GM12878 (cell line): ENCODE results near the gene MSLN. TPM values are rescaled to one million over a fixed set of nuclear protein-coding genes. Genes with fewer than 3 reads are reported as not detected.
A peak's percentile ranks its signal among the peaks of the same experiment; 100 is the strongest.

Experiments
- ATAC-seq: fragments of 200-7000 bp; cut with Tn5 transposase; 3 replicates; pipeline ENCODE4 v1.9.1; 2020; ENCODE audit warnings: mild to moderate bottlenecking, moderate library complexity
- BruUV-seq: library from RNA; stranded (reverse); fragments of 400-500 nt; replicated peaks from 2 replicates; lab custom pipeline; 2021; lab: Mats Ljungman, UMichigan
- CTCF ChIA-PET: fragments of 300-600 bp; sonication (Branson Sonifier 250); formaldehyde crosslinking; extraction: SDS; loops from one replicate; lab custom pipeline; 2021; ENCODE audit warnings: inconsistent platforms; lab: Yijun Ruan, JAX
- POLR2A ChIA-PET: fragments of 350-600 bp; formaldehyde crosslinking; extraction: SDS; loops from one replicate; lab custom pipeline; 2021; ENCODE audit warnings: inconsistent platforms; lab: Charles Lee
- RAD21 ChIA-PET: fragments of 300-600 bp; sonication (Branson Sonifier 250); formaldehyde crosslinking; loops from one replicate; lab custom pipeline; 2023; ENCODE audit warnings: antibody characterized with exemption; ENCODE audit not compliant: unreplicated experiment; lab: Charles Lee
- SMC1A ChIA-PET: fragments of 300-600 bp; sonication (Branson Sonifier 250); formaldehyde crosslinking; loops from one replicate; lab custom pipeline; 2023; ENCODE audit not compliant: unreplicated experiment, uncharacterized antibody; lab: Charles Lee
- DNase-seq: peaks from one replicate; pipeline ENCODE4 v3.0.0-alpha.2; 2011; ENCODE audit warnings: low read depth, low spot score
- FAIRE-seq: peaks from 3 replicates; lab custom pipeline; 2011; peaks lifted over from hg19 to GRCh38; lab: Jason Lieb, UNC
- H2AFZ ChIP-seq: 2 replicates; pipeline ENCODE4 v1.6.0; 2011; ENCODE audit warnings: low read depth, low read length, control low read depth; ENCODE audit not compliant: control insufficient read depth
- H3K27ac ChIP-seq: 2 replicates; pipeline ENCODE4 v1.5.1; 2011; ENCODE audit warnings: control low read depth; ENCODE audit not compliant: control insufficient read depth, insufficient read depth
- H3K27me3 ChIP-seq, 2 experiments: replicated peaks in 1 of 2; 2 replicates each; pipeline versions ENCODE4 v1.6.0 to v1.6.1; 2011; ENCODE audit warnings: low read length in 1 of 2; ENCODE audit not compliant: control insufficient read depth in 2 of 2, insufficient read depth in 2 of 2
- H3K36me3 ChIP-seq, 2 experiments: 2 replicates each; pipeline ENCODE4 v1.5.1; 2011; ENCODE audit warnings: low read length in 1 of 2; ENCODE audit not compliant: control insufficient read depth in 2 of 2, insufficient read depth in 2 of 2
- H3K4me1 ChIP-seq: 2 replicates; pipeline ENCODE4 v1.6.1; 2011; ENCODE audit warnings: mild to moderate bottlenecking, low read length, moderate library complexity, mixed read lengths; ENCODE audit not compliant: control insufficient read depth, insufficient read depth
- H3K4me2 ChIP-seq: 2 replicates; pipeline ENCODE4 v1.6.0; 2011; ENCODE audit warnings: control low read depth; ENCODE audit not compliant: control insufficient read depth, insufficient read depth
- H3K4me3 ChIP-seq: fragments of 200-600 bp; sonication (generic); 2 replicates; pipeline ENCODE4 v1.5.1; 2016
- H3K79me2 ChIP-seq: 2 replicates; pipeline ENCODE4 v1.6.0; 2011; ENCODE audit warnings: low read length; ENCODE audit not compliant: control insufficient read depth, insufficient read depth
- H3K9ac ChIP-seq: 2 replicates; pipeline ENCODE4 v1.8.0; 2011; ENCODE audit warnings: low read length, control low read depth, mixed read lengths; ENCODE audit not compliant: control insufficient read depth, insufficient read depth
- H3K9me3 ChIP-seq: replicated peaks from 3 replicates; pipeline ENCODE4 v1.5.1; 2011; ENCODE audit warnings: mild to moderate bottlenecking, low read length; ENCODE audit not compliant: control insufficient read depth, insufficient read depth
- H4K20me1 ChIP-seq: 2 replicates; pipeline ENCODE4 v1.6.0; 2011; ENCODE audit not compliant: control insufficient read depth, insufficient read depth
- BHLHE40 ChIP-seq, 2 experiments: fragments of 450-650 bp in 1 of 2; IDR thresholded peaks; 2 replicates each; pipeline ENCODE4 v1.6.1; 2011 to 2017; ENCODE audit warnings: low read depth in 2 of 2, borderline replicate concordance in 1 of 2, improper control_type of control experiment in 1 of 2, low read length in 1 of 2, mild to moderate bottlenecking in 1 of 2
- WGBS: methylation state at CpG from one replicate; pipeline ENCODE4 v1.1.6; 2016; ENCODE audit warnings: low lambda C conversion rate; ENCODE audit not compliant: insufficient replicate concordance, insufficient coverage; ENCODE audit errors: missing lambda C conversion rate; 5-methylcytosine and 5-hydroxymethylcytosine counted together
- in situ Hi-C: fragments of 300-500 bp; cut with MboI; formaldehyde crosslinking; loops from 9 replicates; pipeline ENCODE4 v1.14.3; 2018; ENCODE audit warnings: mixed read lengths
- intact Hi-C: fragments of 100-400 bp; cut with micrococcal nuclease; formaldehyde crosslinking; loops from one replicate; pipeline ENCODE4 v1.14.2; 2022; ENCODE audit not compliant: unreplicated experiment
- polyA plus RNA-seq, 11 experiments: library from polyadenylated mRNA; depleted of rRNA in 4 of 11; unstranded in 6 of 11; stranded (reverse) in 5 of 11; fragments of >200 nt; fragmentation: Nextera tagmentation in 4 of 11; fragmentation: Illumina TruSeq in 1 of 11; extraction: Ambion mirVana in 4 of 11; extraction: Trizol in 1 of 11; gene quantifications; 1 replicate in 1 of 11; 2 replicates in 10 of 11; pipeline versions ENCODE4 v1.2.1 to v1.2.3, GENCODE V29; 2011 to 2016; ENCODE audit warnings: inconsistent platforms in 2 of 11, missing spikeins in 2 of 11, low read depth in 1 of 11
- total RNA-seq, 4 experiments: library from RNA; depleted of rRNA in 3 of 4; stranded (reverse); fragments of >200 nt in 3 of 4; fragmentation: Illumina TruSeq in 1 of 4; extraction: Trizol in 1 of 4; gene quantifications; 2 replicates each; pipeline versions ENCODE4 v1.2.1 to v1.2.3, GENCODE V29; 2013 to 2021
- TF ChIP-seq, protein P1 (sequence below): fragments of 450-650 bp; IDR thresholded peaks from 2 replicates; pipeline ENCODE4 v1.6.1; 2017; ENCODE audit warnings: mild to moderate bottlenecking, low read depth, inconsistent platforms; ENCODE audit not compliant: poor library complexity, severe bottlenecking
- TF ChIP-seq, protein P2 (sequence below), 3 experiments: IDR thresholded peaks in 2 of 3; conservative IDR thresholded peaks in 1 of 3; 2 replicates each; pipeline ENCODE4 v1.5.1; 2011; ENCODE audit warnings: low read depth in 3 of 3, low read length in 3 of 3, mild to moderate bottlenecking in 3 of 3, control low read depth in 2 of 3, moderate library complexity in 2 of 3, inconsistent platforms in 1 of 3, mixed read lengths in 1 of 3; ENCODE audit not compliant: control insufficient read depth in 2 of 3, insufficient read depth in 1 of 3; ENCODE audit errors: extremely low read depth in 1 of 3
- TF ChIP-seq, protein P3 (sequence below): fragments of 450-650 bp; IDR thresholded peaks from 2 replicates; pipeline ENCODE4 v1.6.1; 2017; ENCODE audit warnings: mild to moderate bottlenecking

MSLN gene
- total and polyA plus RNA-seq, 10 of the 15 experiments (the other 5 are each of a cell fraction or from before 2014, with no cell fraction given) = 0.08 TPM; not detected in 9

DNA sequence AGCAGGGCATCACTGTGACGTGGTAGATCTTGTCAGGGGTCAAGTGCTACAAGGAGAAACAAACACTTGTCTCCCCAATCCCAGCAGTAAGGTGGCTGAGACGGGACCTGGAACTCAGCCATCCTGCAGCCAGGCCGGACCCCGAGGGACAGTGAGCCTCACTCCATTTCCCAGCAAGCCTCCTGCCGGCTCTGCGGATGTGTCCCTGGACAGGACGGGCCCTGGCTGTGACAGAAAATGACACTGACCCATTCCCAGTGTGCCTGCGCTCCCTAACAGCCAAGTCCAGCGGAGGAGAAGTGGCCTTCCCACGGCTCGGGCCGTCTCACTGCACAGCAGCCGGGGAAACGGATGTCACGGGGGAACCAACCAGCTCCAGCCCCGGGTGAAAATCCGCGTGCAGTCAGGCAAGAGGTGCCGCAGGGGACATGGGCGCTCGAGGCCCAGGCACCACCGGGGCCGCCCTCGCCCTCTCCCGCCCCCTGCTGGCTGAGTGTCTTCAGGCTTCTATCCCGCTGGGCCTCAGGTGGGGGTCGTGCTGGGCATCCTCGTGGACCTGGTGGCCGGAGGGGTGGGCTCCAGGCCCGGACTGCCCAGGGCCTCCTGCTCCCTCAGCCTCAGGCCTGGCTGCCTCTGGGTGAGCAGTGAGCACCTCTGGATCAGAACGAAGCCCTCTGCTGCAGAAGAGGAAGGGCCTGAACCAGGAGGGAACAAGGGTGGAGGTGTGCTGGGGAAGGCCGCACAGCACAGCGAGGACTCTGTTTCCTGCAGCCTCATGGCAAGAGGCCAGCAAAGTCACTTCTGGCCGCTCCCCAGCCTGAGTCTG lies 26.9 kb upstream of the MSLN start:
- ChIA-PET POLR2A (no interaction called here), CTCF (interaction anchor here (1.3 kb wide), 1 partner anchor 13 kb away, joined by 4 read pairs; the partner anchor contains the start of gene ANTKMT), SMC1A (interaction anchor here (1.5 kb wide), 1 partner anchor 21 kb away, joined by 3 read pairs; no protein-coding TSS in a partner anchor), RAD21 (no interaction called here)
- Histone ChIP-seq H3K79me2 (peaks cover 2% of the 10 kb centered on the region), H3K4me2 (no peak overlapping the region), H3K9ac (no peak overlapping the region), H3K9me3 (no peaks in the 10 kb centered on the region), H3K4me1 (peaks cover 35% of the 10 kb centered on the region), H3K36me3 (peaks cover 7 to 9% of the 10 kb centered on the region in 2 experiments; a peak in 3 of 4 replicates), H4K20me1 (no peaks in the 10 kb centered on the region), H3K4me3 (no peak overlapping the region), H3K27ac (no peak overlapping the region), H2AFZ (no peak overlapping the region), H3K27me3 (no peaks in the 10 kb centered on the region)
- WGBS = 93% methylated on average over 34 of the region's 34 CpGs
- FAIRE-seq (no peak), ATAC-seq (peak; percentile 19; the same call in 1 of the 3 replicates), DNase-seq (no peak)
- intact Hi-C loops (no loop called here), in situ Hi-C loops (no loop called here)
- no TSS peak for BruUV-seq
- TF ChIP-seq, protein P1, sequence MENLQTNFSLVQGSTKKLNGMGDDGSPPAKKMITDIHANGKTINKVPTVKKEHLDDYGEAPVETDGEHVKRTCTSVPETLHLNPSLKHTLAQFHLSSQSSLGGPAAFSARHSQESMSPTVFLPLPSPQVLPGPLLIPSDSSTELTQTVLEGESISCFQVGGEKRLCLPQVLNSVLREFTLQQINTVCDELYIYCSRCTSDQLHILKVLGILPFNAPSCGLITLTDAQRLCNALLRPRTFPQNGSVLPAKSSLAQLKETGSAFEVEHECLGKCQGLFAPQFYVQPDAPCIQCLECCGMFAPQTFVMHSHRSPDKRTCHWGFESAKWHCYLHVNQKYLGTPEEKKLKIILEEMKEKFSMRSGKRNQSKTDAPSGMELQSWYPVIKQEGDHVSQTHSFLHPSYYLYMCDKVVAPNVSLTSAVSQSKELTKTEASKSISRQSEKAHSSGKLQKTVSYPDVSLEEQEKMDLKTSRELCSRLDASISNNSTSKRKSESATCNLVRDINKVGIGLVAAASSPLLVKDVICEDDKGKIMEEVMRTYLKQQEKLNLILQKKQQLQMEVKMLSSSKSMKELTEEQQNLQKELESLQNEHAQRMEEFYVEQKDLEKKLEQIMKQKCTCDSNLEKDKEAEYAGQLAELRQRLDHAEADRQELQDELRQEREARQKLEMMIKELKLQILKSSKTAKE = no peak
- TF ChIP-seq BHLHE40 (IDR thresholded peaks at IDR 0.05; ENCODE audit: borderline replicate concordance in 1 of 2, low read depth in 2 of 2, low read length in 1 of 2) = no peak
- TF ChIP-seq, protein P2, sequence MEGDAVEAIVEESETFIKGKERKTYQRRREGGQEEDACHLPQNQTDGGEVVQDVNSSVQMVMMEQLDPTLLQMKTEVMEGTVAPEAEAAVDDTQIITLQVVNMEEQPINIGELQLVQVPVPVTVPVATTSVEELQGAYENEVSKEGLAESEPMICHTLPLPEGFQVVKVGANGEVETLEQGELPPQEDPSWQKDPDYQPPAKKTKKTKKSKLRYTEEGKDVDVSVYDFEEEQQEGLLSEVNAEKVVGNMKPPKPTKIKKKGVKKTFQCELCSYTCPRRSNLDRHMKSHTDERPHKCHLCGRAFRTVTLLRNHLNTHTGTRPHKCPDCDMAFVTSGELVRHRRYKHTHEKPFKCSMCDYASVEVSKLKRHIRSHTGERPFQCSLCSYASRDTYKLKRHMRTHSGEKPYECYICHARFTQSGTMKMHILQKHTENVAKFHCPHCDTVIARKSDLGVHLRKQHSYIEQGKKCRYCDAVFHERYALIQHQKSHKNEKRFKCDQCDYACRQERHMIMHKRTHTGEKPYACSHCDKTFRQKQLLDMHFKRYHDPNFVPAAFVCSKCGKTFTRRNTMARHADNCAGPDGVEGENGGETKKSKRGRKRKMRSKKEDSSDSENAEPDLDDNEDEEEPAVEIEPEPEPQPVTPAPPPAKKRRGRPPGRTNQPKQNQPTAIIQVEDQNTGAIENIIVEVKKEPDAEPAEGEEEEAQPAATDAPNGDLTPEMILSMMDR (IDR thresholded peaks at IDR 0.05 in 2 of 3, conservative IDR thresholded peaks at IDR 0.05 in 1 of 3; ENCODE audit: control insufficient read depth in 2 of 3, extremely low read depth in 1 of 3, insufficient read depth in 1 of 3, low read depth in 3 of 3, low read length in 3 of 3) = peak; percentile 26 to 63 (median 30); a peak in 4 of 6 replicates
- TF ChIP-seq, protein P3, sequence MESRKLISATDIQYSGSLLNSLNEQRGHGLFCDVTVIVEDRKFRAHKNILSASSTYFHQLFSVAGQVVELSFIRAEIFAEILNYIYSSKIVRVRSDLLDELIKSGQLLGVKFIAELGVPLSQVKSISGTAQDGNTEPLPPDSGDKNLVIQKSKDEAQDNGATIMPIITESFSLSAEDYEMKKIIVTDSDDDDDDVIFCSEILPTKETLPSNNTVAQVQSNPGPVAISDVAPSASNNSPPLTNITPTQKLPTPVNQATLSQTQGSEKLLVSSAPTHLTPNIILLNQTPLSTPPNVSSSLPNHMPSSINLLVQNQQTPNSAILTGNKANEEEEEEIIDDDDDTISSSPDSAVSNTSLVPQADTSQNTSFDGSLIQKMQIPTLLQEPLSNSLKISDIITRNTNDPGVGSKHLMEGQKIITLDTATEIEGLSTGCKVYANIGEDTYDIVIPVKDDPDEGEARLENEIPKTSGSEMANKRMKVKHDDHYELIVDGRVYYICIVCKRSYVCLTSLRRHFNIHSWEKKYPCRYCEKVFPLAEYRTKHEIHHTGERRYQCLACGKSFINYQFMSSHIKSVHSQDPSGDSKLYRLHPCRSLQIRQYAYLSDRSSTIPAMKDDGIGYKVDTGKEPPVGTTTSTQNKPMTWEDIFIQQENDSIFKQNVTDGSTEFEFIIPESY = 0 out of 2 replicates have a peak, but pooled peaks have one; percentile 52
